ENCODE results near the gene CNTNAP2. TPM values are rescaled to one million over a fixed set of nuclear protein-coding genes. Genes with fewer than 3 reads are reported as not detected.
A peak's percentile ranks its signal among the peaks of the same experiment; 100 is the strongest.

Gene CNTNAP2
- total RNA-seq, 2 experiments from 2014 or later = 0.28 TPM; not detected in 1

DNA sequence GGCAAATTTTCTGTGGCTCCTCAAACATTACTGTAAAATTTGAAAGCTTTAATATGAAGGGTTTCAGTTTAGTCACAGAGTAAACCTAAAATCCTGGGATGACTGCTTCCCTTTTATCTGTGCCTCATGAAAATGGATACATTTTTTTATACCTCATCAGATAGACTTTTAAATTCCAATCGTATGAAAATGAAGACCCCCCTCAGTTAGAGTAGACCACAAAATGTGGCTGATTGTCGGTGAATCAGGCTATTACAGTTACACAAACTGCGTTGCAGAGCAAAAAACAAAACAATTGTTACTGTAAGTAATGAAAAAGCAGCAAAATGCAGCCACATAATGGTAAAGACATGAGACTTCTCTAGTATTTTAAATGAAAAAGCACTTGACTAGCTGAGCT lies 296.2 kb downstream of the CNTNAP2 start:
- Histone ChIP-seq H3K36me3 (ENCODE audit: insufficient read depth, low read length) (no peaks in the 10 kb centered on the region), H2AFZ (ENCODE audit: low read length) (no peak overlapping the region), H4K20me1 (ENCODE audit: insufficient read depth, low read length) (no peaks in the 10 kb centered on the region), H3K4me1 (ENCODE audit: insufficient read depth, low read length, poor library complexity, severe bottlenecking) (no peaks in the 10 kb centered on the region), H3K79me2 (ENCODE audit: insufficient read depth, low read depth, low read length) (no peaks in the 10 kb centered on the region), H3K4me2 (ENCODE audit: low read length) (peak overlapping the region; percentile 31; the same call in 1 of the 2 replicates), H3K27ac (ENCODE audit: low read depth, low read length, poor library complexity, severe bottlenecking) (no peak overlapping the region), H3K9me2 (ENCODE audit: insufficient read depth, low read length) (no peaks in the 10 kb centered on the region), H3K9me3 (ENCODE audit: low read length) (no peaks in the 10 kb centered on the region), H3K4me3 (ENCODE audit: low read depth, low read length, poor library complexity, severe bottlenecking) (no peak overlapping the region)
- ChIA-PET POLR2A (interaction anchor here (0.7 kb wide), 1 partner anchor 28 kb away, joined by 3 read pairs; no protein-coding TSS in a partner anchor), CTCF (ENCODE audit: unreplicated experiment) (no interaction called here)
- no TSS peak for BruUV-seq (replicated peaks)
- TF ChIP-seq, protein P1, sequence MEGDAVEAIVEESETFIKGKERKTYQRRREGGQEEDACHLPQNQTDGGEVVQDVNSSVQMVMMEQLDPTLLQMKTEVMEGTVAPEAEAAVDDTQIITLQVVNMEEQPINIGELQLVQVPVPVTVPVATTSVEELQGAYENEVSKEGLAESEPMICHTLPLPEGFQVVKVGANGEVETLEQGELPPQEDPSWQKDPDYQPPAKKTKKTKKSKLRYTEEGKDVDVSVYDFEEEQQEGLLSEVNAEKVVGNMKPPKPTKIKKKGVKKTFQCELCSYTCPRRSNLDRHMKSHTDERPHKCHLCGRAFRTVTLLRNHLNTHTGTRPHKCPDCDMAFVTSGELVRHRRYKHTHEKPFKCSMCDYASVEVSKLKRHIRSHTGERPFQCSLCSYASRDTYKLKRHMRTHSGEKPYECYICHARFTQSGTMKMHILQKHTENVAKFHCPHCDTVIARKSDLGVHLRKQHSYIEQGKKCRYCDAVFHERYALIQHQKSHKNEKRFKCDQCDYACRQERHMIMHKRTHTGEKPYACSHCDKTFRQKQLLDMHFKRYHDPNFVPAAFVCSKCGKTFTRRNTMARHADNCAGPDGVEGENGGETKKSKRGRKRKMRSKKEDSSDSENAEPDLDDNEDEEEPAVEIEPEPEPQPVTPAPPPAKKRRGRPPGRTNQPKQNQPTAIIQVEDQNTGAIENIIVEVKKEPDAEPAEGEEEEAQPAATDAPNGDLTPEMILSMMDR (conservative IDR thresholded peaks at IDR 0.05; ENCODE audit: low read length) = no peak
- intact Hi-C loops (cut with micrococcal nuclease; ENCODE audit: unreplicated experiment) = no loop called here
- no peak for DNase-seq (ENCODE audit: low spot score)

DNA sequence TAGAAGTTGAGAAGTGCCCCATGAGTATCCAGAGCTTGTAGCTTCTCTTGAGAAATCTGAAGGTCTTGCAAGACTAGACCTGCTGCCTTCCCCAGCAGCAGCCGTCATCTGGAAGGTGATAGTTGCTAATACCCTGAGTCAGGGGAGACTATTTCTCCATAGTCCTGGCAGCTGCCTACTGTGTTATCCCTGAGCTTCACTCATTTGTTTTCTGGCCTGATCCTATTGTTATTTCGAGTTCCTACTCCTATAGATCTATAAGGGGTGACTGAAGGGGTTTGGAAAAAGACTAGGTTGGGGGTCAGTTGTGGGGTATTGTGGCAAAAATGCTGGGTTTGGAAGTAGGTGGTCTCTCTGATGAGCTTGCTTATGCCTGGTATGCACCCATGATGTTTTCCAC lies 297.8 kb downstream of the CNTNAP2 start:
- Histone ChIP-seq H3K4me3 (ENCODE audit: low read depth, low read length, poor library complexity, severe bottlenecking) (no peak overlapping the region), H3K79me2 (ENCODE audit: insufficient read depth, low read depth, low read length) (no peaks in the 10 kb centered on the region), H3K27ac (ENCODE audit: low read depth, low read length, poor library complexity, severe bottlenecking) (no peak overlapping the region), H4K20me1 (ENCODE audit: insufficient read depth, low read length) (no peaks in the 10 kb centered on the region), H3K9me2 (ENCODE audit: insufficient read depth, low read length) (no peaks in the 10 kb centered on the region), H3K9me3 (ENCODE audit: low read length) (no peaks in the 10 kb centered on the region), H2AFZ (ENCODE audit: low read length) (no peak overlapping the region), H3K36me3 (ENCODE audit: insufficient read depth, low read length) (no peaks in the 10 kb centered on the region), H3K4me1 (ENCODE audit: insufficient read depth, low read length, poor library complexity, severe bottlenecking) (no peaks in the 10 kb centered on the region), H3K4me2 (ENCODE audit: low read length) (no peak overlapping the region; the same call in 1 of the 2 replicates)
- ChIA-PET POLR2A (no interaction called here), CTCF (ENCODE audit: unreplicated experiment) (no interaction called here)
- BruUV-seq (replicated peaks) = no TSS peak
- intact Hi-C loops (cut with micrococcal nuclease; ENCODE audit: unreplicated experiment) = no loop called here
- no peak for DNase-seq (ENCODE audit: low spot score)
- TF ChIP-seq, protein P1 (conservative IDR thresholded peaks at IDR 0.05; ENCODE audit: low read length) = no peak
- no peak for TF ChIP-seq EZH2phosphoT487 (IDR thresholded peaks at IDR 0.05; ENCODE audit: borderline replicate concordance, low read depth, low read length)

GRCh38 chr7:146414937-146415336 lies 298.3 kb downstream of the CNTNAP2 start:
- Histone ChIP-seq H3K9me3 (ENCODE audit: low read length) (no peaks in the 10 kb centered on the region), H3K79me2 (ENCODE audit: insufficient read depth, low read depth, low read length) (no peaks in the 10 kb centered on the region), H3K4me3 (ENCODE audit: low read depth, low read length, poor library complexity, severe bottlenecking) (no peak overlapping the region), H4K20me1 (ENCODE audit: insufficient read depth, low read length) (no peaks in the 10 kb centered on the region), H3K9me2 (ENCODE audit: insufficient read depth, low read length) (no peaks in the 10 kb centered on the region), H3K4me2 (ENCODE audit: low read length) (no peak overlapping the region), H3K4me1 (ENCODE audit: insufficient read depth, low read length, poor library complexity, severe bottlenecking) (no peaks in the 10 kb centered on the region), H3K27ac (ENCODE audit: low read depth, low read length, poor library complexity, severe bottlenecking) (no peak overlapping the region), H2AFZ (ENCODE audit: low read length) (no peak overlapping the region), H3K36me3 (ENCODE audit: insufficient read depth, low read length) (no peaks in the 10 kb centered on the region)
- no TSS peak for BruUV-seq (replicated peaks)
- POLR2A ChIA-PET = no interaction called here
- TF ChIP-seq, protein P1 (conservative IDR thresholded peaks at IDR 0.05; ENCODE audit: low read length) = no peak
- intact Hi-C loops (cut with micrococcal nuclease; ENCODE audit: unreplicated experiment) = no loop called here
- CTCF ChIA-PET (ENCODE audit: unreplicated experiment) = no interaction called here
- DNase-seq (ENCODE audit: low spot score) = no peak
